Measurements from ENCODE around the gene C8B. TPM values are rescaled to one million over a fixed set of nuclear protein-coding genes. Genes with fewer than 3 reads are reported as not detected.

The C8B gene
- total RNA-seq, 1 experiment from 2014 or later, result not detected

DNA sequence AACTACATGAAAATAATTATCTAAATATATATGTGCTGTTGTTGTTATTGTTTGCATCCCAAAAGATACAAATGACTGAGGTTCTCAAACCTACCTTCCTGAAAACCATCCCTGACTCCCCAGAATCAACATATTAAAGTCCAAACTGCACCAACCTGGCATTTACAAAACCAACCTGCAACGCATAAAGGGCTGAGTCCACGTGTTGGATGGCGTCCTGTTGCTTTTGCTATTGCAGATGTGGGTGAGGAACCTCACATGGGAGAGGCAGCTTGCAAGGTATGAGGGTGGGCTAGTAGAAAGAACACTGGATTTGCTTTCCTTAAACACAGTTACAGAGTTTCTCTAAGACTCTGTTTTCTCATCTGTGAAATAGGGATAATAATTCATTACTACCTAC lies 1.5 kb upstream of the C8B start:
- DNase-seq, result no peak
- no peak overlapping the region for H3K4me2 ChIP-seq
- H3K36me3 ChIP-seq (ENCODE audit: low read depth), result no peaks in the 10 kb centered on the region
- intact Hi-C loops (cut with micrococcal nuclease; ENCODE audit: unreplicated experiment), result loop anchor here (5.0 kb wide), 1 partner anchor 325 kb away; no protein-coding TSS in a partner anchor
- H2AFZ ChIP-seq, result no peak overlapping the region
- no peak overlapping the region for H3K27ac ChIP-seq
- H3F3A ChIP-seq (ENCODE audit: insufficient read depth, low read depth), result no peaks in the 10 kb centered on the region
- no TSS peak for BruUV-seq (replicated peaks)
- ChIA-PET CTCF (no interaction called here), POLR2A (ENCODE audit: unreplicated experiment) (no interaction called here)
- no peaks in the 10 kb centered on the region for H3K4me1 ChIP-seq (replicated peaks; ENCODE audit: insufficient read depth)
- H3K27me3 ChIP-seq (ENCODE audit: insufficient read depth, low read depth), result peaks cover 36% of the 10 kb centered on the region
- no peaks in the 10 kb centered on the region for H3K9me3 ChIP-seq (ENCODE audit: insufficient read depth, low read depth)
- TF ChIP-seq EZH2 (IDR thresholded peaks at IDR 0.05; ENCODE audit: low read depth), result no peak
- no peak for TF ChIP-seq CTCF (conservative IDR thresholded peaks at IDR 0.05)
- no peaks in the 10 kb centered on the region for H3K79me2 ChIP-seq (ENCODE audit: low read depth)
- H3K9me2 ChIP-seq (ENCODE audit: insufficient read depth), result no peaks in the 10 kb centered on the region
- no peaks in the 10 kb centered on the region for H4K20me1 ChIP-seq (ENCODE audit: insufficient read depth)
- H3K4me3 ChIP-seq, result no peak overlapping the region

DNA sequence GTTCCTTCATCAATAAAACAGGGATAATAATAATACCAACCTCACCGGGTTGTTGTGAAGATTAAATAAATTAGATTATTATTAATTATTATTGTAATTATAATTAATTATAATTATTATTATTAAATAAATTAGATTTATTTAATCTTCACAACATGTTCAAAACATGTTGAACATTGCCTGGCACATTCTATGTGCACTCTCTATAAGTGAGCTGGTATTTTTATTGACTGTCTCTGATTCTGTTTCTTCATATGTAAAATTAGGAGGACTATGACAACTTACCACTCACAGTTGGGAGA lies 834 bp upstream of the C8B start:
- Histone ChIP-seq H3K9me3 (ENCODE audit: insufficient read depth, low read depth) (no peaks in the 10 kb centered on the region), H3K27me3 (ENCODE audit: insufficient read depth, low read depth) (peaks cover 37% of the 10 kb centered on the region), H2AFZ (no peak overlapping the region), H3K36me3 (ENCODE audit: low read depth) (no peaks in the 10 kb centered on the region), H3K4me2 (no peak overlapping the region), H3F3A (ENCODE audit: insufficient read depth, low read depth) (no peaks in the 10 kb centered on the region), H3K4me1 (replicated peaks; ENCODE audit: insufficient read depth) (no peaks in the 10 kb centered on the region), H3K9me2 (ENCODE audit: insufficient read depth) (no peaks in the 10 kb centered on the region), H3K4me3 (no peak overlapping the region), H3K79me2 (ENCODE audit: low read depth) (no peaks in the 10 kb centered on the region), H3K27ac (no peak overlapping the region), H4K20me1 (ENCODE audit: insufficient read depth) (no peaks in the 10 kb centered on the region)
- no peak for DNase-seq
- intact Hi-C loops (cut with micrococcal nuclease; ENCODE audit: unreplicated experiment), result loop anchor here (5.0 kb wide), 1 partner anchor 324 kb away; no protein-coding TSS in a partner anchor
- no TSS peak for BruUV-seq (replicated peaks)
- ChIA-PET CTCF (no interaction called here), POLR2A (ENCODE audit: unreplicated experiment) (no interaction called here)
- TF ChIP-seq EZH2 (IDR thresholded peaks at IDR 0.05; ENCODE audit: low read depth) (no peak), CTCF (conservative IDR thresholded peaks at IDR 0.05) (no peak)

GRCh38 chr1:56965191-56965590 lies 624 bp downstream of the C8B start:
- no peaks in the 10 kb centered on the region for H4K20me1 ChIP-seq (ENCODE audit: insufficient read depth)
- H3K4me2 ChIP-seq, result no peak overlapping the region
- H3K4me3 ChIP-seq, result no peak overlapping the region
- H3K79me2 ChIP-seq (ENCODE audit: low read depth), result no peaks in the 10 kb centered on the region
- no peaks in the 10 kb centered on the region for H3K36me3 ChIP-seq (ENCODE audit: low read depth)
- H3K27me3 ChIP-seq (ENCODE audit: insufficient read depth, low read depth), result peaks cover 50% of the 10 kb centered on the region
- H2AFZ ChIP-seq, result no peak overlapping the region
- intact Hi-C loops (cut with micrococcal nuclease; ENCODE audit: unreplicated experiment), result loop anchor here (5.0 kb wide), 1 partner anchor 323 kb away; no protein-coding TSS in a partner anchor
- H3F3A ChIP-seq (ENCODE audit: insufficient read depth, low read depth), result no peaks in the 10 kb centered on the region
- H3K9me3 ChIP-seq (ENCODE audit: insufficient read depth, low read depth), result no peaks in the 10 kb centered on the region
- ChIA-PET POLR2A (ENCODE audit: unreplicated experiment) (no interaction called here), CTCF (no interaction called here)
- no peak overlapping the region for H3K27ac ChIP-seq
- no peak for TF ChIP-seq EZH2 (IDR thresholded peaks at IDR 0.05; ENCODE audit: low read depth)
- TF ChIP-seq CTCF (conservative IDR thresholded peaks at IDR 0.05), result no peak
- DNase-seq, result no peak
- BruUV-seq (replicated peaks), result no TSS peak
- H3K9me2 ChIP-seq (ENCODE audit: insufficient read depth), result no peaks in the 10 kb centered on the region
- no peaks in the 10 kb centered on the region for H3K4me1 ChIP-seq (replicated peaks; ENCODE audit: insufficient read depth)

Measured in PC-9 (cell line).